Neural cell (in vitro differentiated cells): ENCODE measurements around the gene HEPACAM.

Experiments used
- CTCF ChIP-seq: fragments of 450-650 bp; IDR thresholded peaks from 2 replicates; pipeline ENCODE4 v1.5.1; 2014; ENCODE audit warnings: antibody characterized with exemption, mild to moderate bottlenecking, moderate library complexity; ENCODE audit not compliant: poor library complexity, severe bottlenecking
- EP300 ChIP-seq: fragments of 450-650 bp; conservative IDR thresholded peaks from 2 replicates; pipeline ENCODE4 v1.6.1; 2014; ENCODE audit warnings: antibody characterized with exemption, mild to moderate bottlenecking, moderate library complexity; ENCODE audit not compliant: poor library complexity, severe bottlenecking
- EZH2 ChIP-seq: fragments of 200-600, 300-800 bp; shearing (Covaris generic), sonication (generic); IDR thresholded peaks from 2 replicates; pipeline ENCODE4 v1.6.1; 2014; ENCODE audit warnings: antibody characterized with exemption, low read length, borderline replicate concordance, mild to moderate bottlenecking; ENCODE audit not compliant: insufficient read depth, poor library complexity, severe bottlenecking
- POLR2AphosphoS5 ChIP-seq: IDR thresholded peaks from 2 replicates; pipeline ENCODE4 v1.6.1; 2012
- RAD21 ChIP-seq: fragments of 450-650 bp; conservative IDR thresholded peaks from 2 replicates; pipeline ENCODE4 v1.6.1; 2014; ENCODE audit warnings: antibody characterized with exemption, mild to moderate bottlenecking, moderate library complexity
- REST ChIP-seq: IDR thresholded peaks from 2 replicates; pipeline ENCODE4 v1.6.1; 2012; ENCODE audit warnings: borderline replicate concordance
- TAF1 ChIP-seq: IDR thresholded peaks from 2 replicates; pipeline ENCODE4 v1.6.1; 2012; ENCODE audit warnings: low read depth

- no peak for TF ChIP-seq EZH2
- no peak for TF ChIP-seq CTCF
- no peak for TF ChIP-seq EP300
- TF ChIP-seq TAF1, result no peak
- TF ChIP-seq POLR2AphosphoS5, result no peak
- no peak for TF ChIP-seq REST
- no peak for TF ChIP-seq RAD21
Observed at GRCh38 chr11:124876818-124877630, 58.8 kb downstream of the HEPACAM start.
